WTC11 (cell line): ENCODE results near the gene BICRA. TPM values are rescaled to one million over a fixed set of nuclear protein-coding genes. Genes with fewer than 3 reads are reported as not detected.

Experiments
- ATAC-seq: fragments of 200-7000 bp; cut with Tn5 transposase; 2 replicates; pipeline ENCODE4 v1.10.0; 2021; ENCODE audit warnings: mild to moderate bottlenecking, moderate library complexity
- CTCF ChIA-PET: fragments of 300-600 bp; sonication (Branson Sonifier 250); formaldehyde crosslinking; loops from one replicate; lab custom pipeline; 2021; ENCODE audit warnings: antibody characterized with exemption; lab: Charles Lee
- POLR2A ChIA-PET: fragments of 350-600 bp; sonication (Branson Sonifier 250); formaldehyde crosslinking; loops from one replicate; lab custom pipeline; 2021; ENCODE audit warnings: antibody characterized with exemption; lab: Charles Lee
- DNase-seq: peaks from one replicate; pipeline ENCODE4 v3.0.0; 2021; ENCODE audit warnings: low spot score
- H3K27ac Mint-ChIP-seq: 2 replicates; pipeline ENCODE4 v1.8.0; 2021; ENCODE audit warnings: mixed read lengths
- H3K27me3 Mint-ChIP-seq: 2 replicates; pipeline ENCODE4 v1.8.0; 2021; ENCODE audit warnings: low read depth, mild to moderate bottlenecking, moderate library complexity, mixed read lengths
- H3K36me3 Mint-ChIP-seq: 2 replicates; pipeline ENCODE4 v1.8.0; 2021; ENCODE audit warnings: mixed read lengths
- H3K4me1 Mint-ChIP-seq: 2 replicates; pipeline ENCODE4 v1.8.0; 2022; ENCODE audit warnings: mixed read lengths
- H3K4me3 Mint-ChIP-seq: 2 replicates; pipeline ENCODE4 v1.8.0; 2021; ENCODE audit warnings: mild to moderate bottlenecking, moderate library complexity, mixed read lengths
- H3K9me3 Mint-ChIP-seq: 2 replicates; pipeline ENCODE4 v1.8.0; 2021; ENCODE audit warnings: mixed read lengths
- CTCF ChIP-seq: fragments of 200-600 bp; IDR thresholded peaks from 2 replicates; pipeline ENCODE4 v1.8.0; 2022; ENCODE audit warnings: antibody characterized with exemption
- FOXP1 ChIP-seq: sonication (generic); formaldehyde crosslinking; IDR thresholded peaks from 2 replicates; pipeline ENCODE4 v1.8.0; 2022; ENCODE audit warnings: missing genetic modification reagents, mild to moderate bottlenecking, moderate library complexity, borderline replicate concordance
- FOXP4 ChIP-seq: sonication (generic); formaldehyde crosslinking; IDR thresholded peaks from 2 replicates; pipeline ENCODE4 v1.8.0; 2022; ENCODE audit warnings: mild to moderate bottlenecking, missing genetic modification reagents
- GRHL2 ChIP-seq: fragments of 250-450 bp; sonication (Bioruptor Pico); IDR thresholded peaks from 2 replicates; pipeline ENCODE4 v1.8.0; 2022; ENCODE audit warnings: mild to moderate bottlenecking, moderate library complexity; ENCODE audit not compliant: insufficient replicate concordance, severe bottlenecking
- PREB ChIP-seq: sonication (generic); formaldehyde crosslinking; IDR thresholded peaks from 2 replicates; pipeline ENCODE4 v1.8.1; 2022; ENCODE audit warnings: mild to moderate bottlenecking, missing genetic modification reagents, moderate library complexity, borderline replicate concordance
- RELA ChIP-seq: sonication (generic); formaldehyde crosslinking; IDR thresholded peaks from 2 replicates; pipeline ENCODE4 v1.8.1; 2022; ENCODE audit warnings: missing genetic modification reagents, mild to moderate bottlenecking, borderline replicate concordance
- RORB ChIP-seq: fragments of 250-450 bp; sonication (Bioruptor Pico); IDR thresholded peaks from 2 replicates; pipeline ENCODE4 v1.9.0; 2021; ENCODE audit warnings: mild to moderate bottlenecking
- SMAD3 ChIP-seq: sonication (generic); formaldehyde crosslinking; IDR thresholded peaks from 2 replicates; pipeline ENCODE4 v1.8.0; 2022; ENCODE audit warnings: missing genetic modification reagents, mild to moderate bottlenecking, borderline replicate concordance
- STAT6 ChIP-seq: sonication (generic); formaldehyde crosslinking; conservative IDR thresholded peaks from 2 replicates; pipeline ENCODE4 v1.8.1; 2023; ENCODE audit warnings: mild to moderate bottlenecking, low read depth, missing genetic modification reagents, moderate library complexity
- TEAD4 ChIP-seq: sonication (generic); formaldehyde crosslinking; IDR thresholded peaks from 2 replicates; pipeline ENCODE4 v1.8.0; 2022; ENCODE audit warnings: mild to moderate bottlenecking, missing genetic modification reagents
- TP53 ChIP-seq: sonication (generic); formaldehyde crosslinking; IDR thresholded peaks from 2 replicates; pipeline ENCODE4 v1.8.1; 2023; ENCODE audit warnings: mild to moderate bottlenecking, missing genetic modification reagents
- ZMAT4 ChIP-seq: fragments of 250-450 bp; sonication (Bioruptor Pico); IDR thresholded peaks from 2 replicates; pipeline ENCODE4 v1.9.0; 2021; ENCODE audit warnings: mild to moderate bottlenecking
- ZNF121 ChIP-seq: sonication (generic); formaldehyde crosslinking; IDR thresholded peaks from 2 replicates; pipeline ENCODE4 v1.8.0; 2023; ENCODE audit warnings: missing genetic modification reagents
- ZNF396 ChIP-seq: fragments of 250-450 bp; sonication (Bioruptor Pico); IDR thresholded peaks from 2 replicates; pipeline ENCODE4 v1.8.0; 2021; ENCODE audit warnings: mild to moderate bottlenecking, moderate library complexity, borderline replicate concordance
- ZNF423 ChIP-seq: fragments of 250-450 bp; sonication (Bioruptor Pico); IDR thresholded peaks from 2 replicates; pipeline ENCODE4 v2.1.2; 2022; ENCODE audit warnings: mild to moderate bottlenecking, moderate library complexity
- total RNA-seq: library from RNA; stranded (reverse); gene quantifications from 3 replicates; pipeline ENCODE4 v1.2.3, GENCODE V29; 2021
- TF ChIP-seq, protein P1 (sequence below): sonication (generic); formaldehyde crosslinking; IDR thresholded peaks from 2 replicates; pipeline ENCODE4 v1.8.0; 2022; ENCODE audit warnings: mild to moderate bottlenecking, missing genetic modification reagents
- TF ChIP-seq, protein P2 (sequence below): sonication (generic); formaldehyde crosslinking; IDR thresholded peaks from 2 replicates; pipeline ENCODE4 v1.8.1; 2023; ENCODE audit warnings: mild to moderate bottlenecking, missing genetic modification reagents, moderate library complexity
- TF ChIP-seq, protein P3 (sequence below): sonication (generic); formaldehyde crosslinking; IDR thresholded peaks from 2 replicates; pipeline ENCODE4 v1.8.1; 2023; ENCODE audit warnings: mild to moderate bottlenecking, missing genetic modification reagents

Gene BICRA
- total RNA-seq, 1 experiment from 2014 or later = 30.3 TPM

DNA sequence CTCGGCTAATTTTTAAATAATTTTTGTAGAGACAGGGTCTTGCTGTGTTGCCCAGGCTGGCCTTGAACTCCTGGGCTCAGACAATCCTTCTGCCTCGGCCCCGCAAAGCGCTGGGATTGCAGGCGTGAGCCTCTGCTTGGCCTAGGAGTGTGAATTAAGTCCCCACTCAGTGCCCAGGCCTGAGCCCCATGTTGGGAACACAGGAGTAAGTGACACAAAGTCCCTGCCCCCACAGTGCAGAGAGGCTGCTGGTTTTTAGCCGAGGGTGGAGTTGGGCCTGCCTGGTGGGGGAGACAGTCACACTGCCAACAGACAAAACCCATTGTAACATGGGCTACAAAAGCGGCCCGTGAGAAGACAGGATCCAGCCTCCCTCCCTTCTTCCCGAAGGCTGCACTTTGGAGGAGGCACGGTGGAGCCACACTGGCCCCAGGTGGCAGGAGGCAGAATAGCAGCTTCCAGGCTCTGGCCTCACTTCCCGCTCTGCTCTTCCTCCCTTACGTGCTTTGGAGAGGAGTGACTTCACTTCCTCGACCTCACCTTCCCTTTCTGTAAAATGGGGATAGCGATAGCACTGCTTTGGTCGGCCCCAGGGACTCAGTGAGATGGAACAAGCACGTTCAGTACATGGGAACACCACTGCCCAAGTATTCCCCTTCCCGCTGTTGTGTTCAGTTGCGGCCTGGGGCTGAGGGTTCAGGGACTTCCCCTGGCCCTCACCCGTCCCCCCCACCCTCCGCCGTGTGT is 89.1 kb downstream of the BICRA start (continued):
- TF ChIP-seq ZMAT4 (CRISPR knock-in tag) (no peak), TP53 (CRISPR knock-in tag) (no peak), SMAD3 (peak; percentile 81), TEAD4 (CRISPR knock-in tag) (no peak), CTCF (peak; percentile 93), RORB (CRISPR knock-in tag) (no peak), FOXP1 (CRISPR knock-in tag) (peak; percentile 58; the same call in 1 of the 2 replicates)
- TF ChIP-seq, protein P1, sequence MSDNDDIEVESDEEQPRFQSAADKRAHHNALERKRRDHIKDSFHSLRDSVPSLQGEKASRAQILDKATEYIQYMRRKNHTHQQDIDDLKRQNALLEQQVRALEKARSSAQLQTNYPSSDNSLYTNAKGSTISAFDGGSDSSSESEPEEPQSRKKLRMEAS (CRISPR knock-in tag) = peak; percentile 63
- TF ChIP-seq, protein P2, sequence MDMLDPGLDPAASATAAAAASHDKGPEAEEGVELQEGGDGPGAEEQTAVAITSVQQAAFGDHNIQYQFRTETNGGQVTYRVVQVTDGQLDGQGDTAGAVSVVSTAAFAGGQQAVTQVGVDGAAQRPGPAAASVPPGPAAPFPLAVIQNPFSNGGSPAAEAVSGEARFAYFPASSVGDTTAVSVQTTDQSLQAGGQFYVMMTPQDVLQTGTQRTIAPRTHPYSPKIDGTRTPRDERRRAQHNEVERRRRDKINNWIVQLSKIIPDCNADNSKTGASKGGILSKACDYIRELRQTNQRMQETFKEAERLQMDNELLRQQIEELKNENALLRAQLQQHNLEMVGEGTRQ (CRISPR knock-in tag) = peak; percentile 48

- no peaks in the 10 kb centered on the region for H3K9me3 Mint-ChIP-seq
- ATAC-seq (no peak), DNase-seq (no peak)
- TF ChIP-seq ZNF121 (CRISPR knock-in tag) (no peak), ZNF423 (CRISPR knock-in tag) (no peak), PREB (CRISPR knock-in tag) (no peak), GRHL2 (CRISPR knock-in tag) (no peak), FOXP4 (CRISPR knock-in tag) (no peak), STAT6 (CRISPR knock-in tag) (no peak), ZNF396 (no peak), RELA (CRISPR knock-in tag) (no peak)
- TF ChIP-seq, protein P3, sequence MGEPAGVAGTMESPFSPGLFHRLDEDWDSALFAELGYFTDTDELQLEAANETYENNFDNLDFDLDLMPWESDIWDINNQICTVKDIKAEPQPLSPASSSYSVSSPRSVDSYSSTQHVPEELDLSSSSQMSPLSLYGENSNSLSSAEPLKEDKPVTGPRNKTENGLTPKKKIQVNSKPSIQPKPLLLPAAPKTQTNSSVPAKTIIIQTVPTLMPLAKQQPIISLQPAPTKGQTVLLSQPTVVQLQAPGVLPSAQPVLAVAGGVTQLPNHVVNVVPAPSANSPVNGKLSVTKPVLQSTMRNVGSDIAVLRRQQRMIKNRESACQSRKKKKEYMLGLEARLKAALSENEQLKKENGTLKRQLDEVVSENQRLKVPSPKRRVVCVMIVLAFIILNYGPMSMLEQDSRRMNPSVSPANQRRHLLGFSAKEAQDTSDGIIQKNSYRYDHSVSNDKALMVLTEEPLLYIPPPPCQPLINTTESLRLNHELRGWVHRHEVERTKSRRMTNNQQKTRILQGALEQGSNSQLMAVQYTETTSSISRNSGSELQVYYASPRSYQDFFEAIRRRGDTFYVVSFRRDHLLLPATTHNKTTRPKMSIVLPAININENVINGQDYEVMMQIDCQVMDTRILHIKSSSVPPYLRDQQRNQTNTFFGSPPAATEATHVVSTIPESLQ = no peak
- no peak overlapping the region for H3K4me3 Mint-ChIP-seq
- ChIA-PET POLR2A (no interaction called here), CTCF (interaction anchor here (0.5 to 3.1 kb wide), 42 partner anchors 9 to 1122 kb away, joined by 3 to 24 read pairs (median 3); partner anchors contain the start of genes EHD2, KPTN, MEIS3 and NOP53)
- H3K27me3 Mint-ChIP-seq = no peaks in the 10 kb centered on the region
- no peak overlapping the region for H3K27ac Mint-ChIP-seq
- H3K4me1 Mint-ChIP-seq = 0 out of 2 replicates have a peak, but pooled peaks cover 2% of the 10 kb centered on the region
- peaks cover 9% of the 10 kb centered on the region for H3K36me3 Mint-ChIP-seq
Observed at GRCh38 chr19:47698631-47699359, 89.9 kb downstream of the BICRA start.
